B cell (primary cell): ENCODE results near the gene RERG. TPM values are rescaled to one million over a fixed set of nuclear protein-coding genes. Genes with fewer than 3 reads are reported as not detected.
"Not testable (repeated sequence)": the region's sequence is repeated elsewhere in the genome, so short reads cannot be mapped to it uniquely, and the experiment has no call there.

Source experiments
- ATAC-seq: fragments of 200-7000 bp; cut with Tn5 transposase; one replicate; pipeline ENCODE4 v1.10.0; 2021; ENCODE audit warnings: low read depth, mild to moderate bottlenecking, moderate number of reproducible peaks, moderate library complexity
- CTCF ChIA-PET: fragments of 350-600 bp; sonication (Branson Sonifier 250); formaldehyde crosslinking; loops from one replicate; lab custom pipeline; 2021; ENCODE audit warnings: antibody characterized with exemption, inconsistent platforms; lab: Charles Lee
- POLR2A ChIA-PET: fragments of 350-600 bp; sonication (Branson Sonifier 250); formaldehyde crosslinking; loops from one replicate; lab custom pipeline; 2021; ENCODE audit warnings: antibody characterized with exemption; lab: Charles Lee
- DNase-seq: peaks from one replicate; pipeline ENCODE4 v3.0.0; 2013
- H2AFZ ChIP-seq: 2 replicates; pipeline ENCODE4 v1.6.1; 2012; ENCODE audit warnings: mild to moderate bottlenecking, low read depth, low read length; ENCODE audit not compliant: insufficient read depth, poor library complexity, severe bottlenecking
- H3K27ac ChIP-seq, 2 donors: 1 replicate in 1 of 2; 2 replicates in 1 of 2; pipeline ENCODE4 v1.5.1; 2012 to 2013; ENCODE audit warnings: low read length in 2 of 2, mild to moderate bottlenecking in 2 of 2, moderate library complexity in 1 of 2
- H3K27me3 ChIP-seq, 4 experiments: fragments of 200-600 bp in 1 of 4; sonication (generic) in 1 of 4; replicated peaks in 1 of 4; 1 replicate in 2 of 4; 2 replicates in 2 of 4; pipeline versions ENCODE4 v1.6.1 to v1.7.0; 2013 to 2016; ENCODE audit warnings: low read length in 3 of 4, mild to moderate bottlenecking in 2 of 4, mixed read lengths in 1 of 4, moderate library complexity in 1 of 4; ENCODE audit not compliant: insufficient read depth in 4 of 4, control insufficient read depth in 3 of 4; ENCODE audit errors: control extremely low read depth in 1 of 4
- H3K36me3 ChIP-seq, 2 experiments: replicated peaks in 1 of 2; 1 replicate in 1 of 2; 2 replicates in 1 of 2; pipeline versions ENCODE4 v1.6.1 to v1.7.1; 2013; ENCODE audit warnings: low read length in 1 of 2; ENCODE audit not compliant: insufficient read depth in 2 of 2, control insufficient read depth in 1 of 2; ENCODE audit errors: control extremely low read depth in 1 of 2, extremely low read depth in 1 of 2
- H3K4me1 ChIP-seq, 2 donors: fragments of 200-600 bp in 1 of 2; sonication (generic) in 1 of 2; 1 replicate in 1 of 2; 2 replicates in 1 of 2; pipeline versions ENCODE4 v1.5.1 to v1.6.1; 2013 to 2017; ENCODE audit warnings: low read length in 2 of 2; ENCODE audit not compliant: control insufficient read depth in 2 of 2, insufficient read depth in 2 of 2
- H3K4me2 ChIP-seq: replicated peaks from 2 replicates; pipeline ENCODE3; 2012; ENCODE audit warnings: mild to moderate bottlenecking, low read depth, low read length; ENCODE audit not compliant: poor library complexity, severe bottlenecking
- H3K4me3 ChIP-seq, 5 experiments: fragments of 200-600 bp in 1 of 5; sonication (generic) in 1 of 5; 1 replicate in 3 of 5; 2 replicates in 2 of 5; pipeline versions ENCODE4 v1.5.1 to v1.7.0; 2011 to 2016; ENCODE audit warnings: low read length in 4 of 5, mild to moderate bottlenecking in 4 of 5, low read depth in 2 of 5, control low read depth in 1 of 5, moderate library complexity in 1 of 5; ENCODE audit not compliant: insufficient read depth in 1 of 5; ENCODE audit errors: control extremely low read depth in 1 of 5, extremely low read depth in 1 of 5
- H3K79me2 ChIP-seq: fragments of 200-600 bp; sonication (generic); one replicate; pipeline ENCODE4 v1.6.0; 2016; ENCODE audit warnings: low read length; ENCODE audit not compliant: control insufficient read depth, insufficient read depth
- H3K9ac ChIP-seq: fragments of 200-600 bp; sonication (generic); 2 replicates; pipeline ENCODE4 v1.6.1; 2017; ENCODE audit warnings: mild to moderate bottlenecking, low read length, moderate library complexity
- H3K9me3 ChIP-seq, 3 donors: one replicate each; pipeline versions ENCODE4 v1.6.1 to v1.7.1; 2013; ENCODE audit warnings: low read length in 2 of 3; ENCODE audit not compliant: control insufficient read depth in 2 of 3, insufficient read depth in 1 of 3; ENCODE audit errors: control extremely low read depth in 1 of 3
- H4K20me1 ChIP-seq: 2 replicates; pipeline ENCODE4 v1.6.0; 2012; ENCODE audit warnings: mild to moderate bottlenecking, low read length; ENCODE audit not compliant: insufficient read depth, control insufficient read depth, poor library complexity, severe bottlenecking
- H3K27ac Mint-ChIP-seq: one replicate; pipeline ENCODE4 v1.8.0; 2021; ENCODE audit warnings: mixed read lengths
- H3K27me3 Mint-ChIP-seq: one replicate; pipeline ENCODE4 v1.8.0; 2021; ENCODE audit warnings: mixed read lengths
- H3K4me1 Mint-ChIP-seq: one replicate; pipeline ENCODE4 v1.8.0; 2021; ENCODE audit warnings: mixed read lengths
- H3K4me3 Mint-ChIP-seq: one replicate; pipeline ENCODE4 v1.8.0; 2021; ENCODE audit warnings: mixed read lengths
- H3K9me3 Mint-ChIP-seq: one replicate; pipeline ENCODE4 v1.8.0; 2022; ENCODE audit warnings: mixed read lengths; ENCODE audit not compliant: insufficient read depth
- EZH2 ChIP-seq: IDR thresholded peaks from 2 replicates; pipeline ENCODE4 v1.6.1; 2012; ENCODE audit warnings: borderline replicate concordance, low read depth, mild to moderate bottlenecking, moderate library complexity, low read length; ENCODE audit not compliant: insufficient read depth, poor library complexity, severe bottlenecking
- WGBS: methylation state at CpG from one replicate; pipeline ENCODE4 v1.1.5; 2013; ENCODE audit warnings: missing lambda C conversion rate; ENCODE audit not compliant: insufficient coverage; 5-methylcytosine and 5-hydroxymethylcytosine counted together
- intact Hi-C: fragments of 100-400 bp; cut with micrococcal nuclease; formaldehyde crosslinking; loops from one replicate; pipeline ENCODE4 v1.10.0; 2022
- polyA plus RNA-seq: library from polyadenylated mRNA; depleted of rRNA; stranded (reverse); fragments of >200 nt; gene quantifications from 2 replicates; pipeline ENCODE4 v1.2.3, GENCODE V29; 2012
- total RNA-seq, 2 donors: library from RNA; stranded (reverse); fragments of 120-200 nt in 1 of 2; gene quantifications; 1 replicate in 1 of 2; 2 replicates in 1 of 2; pipeline versions ENCODE4 v1.2.3 to v1.2.4, GENCODE V29; 2013 to 2022
- TF ChIP-seq, protein P1 (sequence below): fragments of 200-600 bp; IDR thresholded peaks from one replicate; pipeline ENCODE4 v1.8.0; 2022; ENCODE audit warnings: antibody characterized with exemption, mild to moderate bottlenecking

RERG gene
- total and polyA plus RNA-seq, 2 donors (not counting 1 experiment from before 2014, with no cell fraction given): not detected

GRCh38 chr12:15088105-15088504 is 133.1 kb downstream of the RERG start:
- DNase-seq (no peak), ATAC-seq (no peak)
- H3K27me3 Mint-ChIP-seq: peaks cover 21% of the 10 kb centered on the region
- Histone ChIP-seq H3K4me3 (no peak overlapping the region), H4K20me1 (no peaks in the 10 kb centered on the region), H3K36me3 (no peaks in the 10 kb centered on the region), H3K79me2 (no peaks in the 10 kb centered on the region), H3K9ac (no peak overlapping the region), H3K27me3 (peaks cover 0 to 3% (median 0%) of the 10 kb centered on the region in 4 experiments), H3K4me2 (no peak overlapping the region), H3K27ac (no peak overlapping the region), H2AFZ (no peak overlapping the region), H3K4me1 (no peaks in the 10 kb centered on the region), H3K9me3 (no peaks in the 10 kb centered on the region)
- 40% methylated on average over 1 of the region's 1 CpG for WGBS
- ChIA-PET POLR2A (no interaction called here), CTCF (no interaction called here)
- no peaks in the 10 kb centered on the region for H3K9me3 Mint-ChIP-seq
- no peak overlapping the region for H3K27ac Mint-ChIP-seq
- intact Hi-C loops: no loop called here
- H3K4me3 Mint-ChIP-seq: no peak overlapping the region
- no peaks in the 10 kb centered on the region for H3K4me1 Mint-ChIP-seq
- no peak for TF ChIP-seq EZH2
- TF ChIP-seq, protein P1, sequence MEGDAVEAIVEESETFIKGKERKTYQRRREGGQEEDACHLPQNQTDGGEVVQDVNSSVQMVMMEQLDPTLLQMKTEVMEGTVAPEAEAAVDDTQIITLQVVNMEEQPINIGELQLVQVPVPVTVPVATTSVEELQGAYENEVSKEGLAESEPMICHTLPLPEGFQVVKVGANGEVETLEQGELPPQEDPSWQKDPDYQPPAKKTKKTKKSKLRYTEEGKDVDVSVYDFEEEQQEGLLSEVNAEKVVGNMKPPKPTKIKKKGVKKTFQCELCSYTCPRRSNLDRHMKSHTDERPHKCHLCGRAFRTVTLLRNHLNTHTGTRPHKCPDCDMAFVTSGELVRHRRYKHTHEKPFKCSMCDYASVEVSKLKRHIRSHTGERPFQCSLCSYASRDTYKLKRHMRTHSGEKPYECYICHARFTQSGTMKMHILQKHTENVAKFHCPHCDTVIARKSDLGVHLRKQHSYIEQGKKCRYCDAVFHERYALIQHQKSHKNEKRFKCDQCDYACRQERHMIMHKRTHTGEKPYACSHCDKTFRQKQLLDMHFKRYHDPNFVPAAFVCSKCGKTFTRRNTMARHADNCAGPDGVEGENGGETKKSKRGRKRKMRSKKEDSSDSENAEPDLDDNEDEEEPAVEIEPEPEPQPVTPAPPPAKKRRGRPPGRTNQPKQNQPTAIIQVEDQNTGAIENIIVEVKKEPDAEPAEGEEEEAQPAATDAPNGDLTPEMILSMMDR: no peak

DNA sequence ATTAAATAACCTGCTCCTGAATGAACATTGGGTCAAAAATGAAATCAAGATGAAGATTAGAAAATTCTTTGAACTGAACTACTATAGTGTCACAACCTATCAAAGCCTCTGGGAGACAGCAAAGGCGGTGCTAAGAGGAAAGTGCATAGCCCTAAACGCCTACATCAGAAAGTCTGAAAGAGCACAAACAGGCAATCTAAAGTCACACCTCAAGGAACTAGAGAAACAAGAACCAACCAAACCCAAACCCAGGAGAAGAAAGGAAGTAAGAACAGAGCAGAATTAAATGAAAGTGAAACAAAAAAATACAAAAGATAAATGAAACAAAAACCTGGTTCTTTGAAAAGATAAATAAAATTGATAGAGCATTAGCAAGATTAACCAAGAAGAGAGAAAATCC is 143.5 kb downstream of the RERG start:
- DNase-seq, H3K9me3 Mint-ChIP-seq, H3K9me3 ChIP-seq, H3K27ac ChIP-seq, H3K27me3 Mint-ChIP-seq, H3K9ac ChIP-seq, H3K79me2 ChIP-seq, POLR2A ChIA-PET, CTCF ChIA-PET, H3K4me1 ChIP-seq, H3K36me3 ChIP-seq, H3K4me2 ChIP-seq, H3K27me3 ChIP-seq, ATAC-seq, H3K4me3 ChIP-seq, intact Hi-C loops, H4K20me1 ChIP-seq: not testable (repeated sequence)
- peak overlapping the region; percentile 42 for H2AFZ ChIP-seq
- Mint-ChIP-seq H3K4me1 (peaks cover 12% of the 10 kb centered on the region), H3K4me3 (peak overlapping the region; percentile 18), H3K27ac (peak overlapping the region; percentile 22)
- WGBS: no CpG with 5 or more reads among the region's 2 CpGs
